SH-SY5Y (cell line): Measurements from ENCODE around the gene SKIC8.

ENCODE experiments used
- GATA2 ChIP-seq: IDR thresholded peaks from 2 replicates; pipeline ENCODE4 v1.6.1; 2011; ENCODE audit warnings: mild to moderate bottlenecking, low read depth, low read length
- GATA3 ChIP-seq: IDR thresholded peaks from 2 replicates; pipeline ENCODE4 v1.6.1; 2011; ENCODE audit warnings: low read depth, mild to moderate bottlenecking, low read length, moderate library complexity

SKIC8 gene

GRCh38 chr15:78327466-78327865 is 28.1 kb upstream of the SKIC8 start:
- TF ChIP-seq GATA3 (no peak), GATA2 (no peak)

DNA sequence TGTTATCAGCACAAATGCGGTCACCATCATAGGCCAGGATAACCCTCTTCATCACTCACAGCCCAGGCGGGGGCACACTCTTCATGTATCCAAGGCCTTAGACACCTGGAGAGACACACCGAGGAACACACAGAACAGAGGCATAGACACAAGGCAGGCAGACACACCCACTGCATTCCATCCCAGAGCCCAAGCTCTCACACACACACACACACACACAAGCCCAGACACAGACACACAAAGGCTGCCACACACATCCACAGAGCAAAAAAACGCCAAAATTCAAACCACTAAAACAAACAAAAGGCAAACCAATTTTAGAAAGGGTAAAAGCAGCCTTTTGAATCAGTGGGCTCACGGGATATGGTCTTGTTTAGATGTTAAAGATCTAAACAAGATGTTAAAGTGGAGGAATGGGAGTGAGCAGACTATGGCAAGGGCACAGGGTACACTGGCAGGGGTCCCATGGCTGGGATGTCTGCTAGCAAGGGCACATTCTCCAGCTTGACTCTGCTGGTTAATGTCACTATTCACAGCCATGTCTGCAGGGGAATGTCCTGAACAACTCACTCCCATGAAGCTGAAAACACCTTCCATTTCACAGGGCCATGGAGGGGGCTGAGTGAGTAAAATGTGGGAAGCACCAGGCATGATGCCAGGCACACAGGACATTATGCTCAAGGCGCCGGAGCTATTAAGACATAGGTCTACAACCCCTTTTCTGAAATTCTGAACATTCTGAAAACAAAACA is 25.9 kb upstream of the SKIC8 start:
- TF ChIP-seq GATA3 (no peak), GATA2 (no peak)

GRCh38 chr15:78324144-78324543 is 24.7 kb upstream of the SKIC8 start:
- no peak for TF ChIP-seq GATA3

GRCh38 chr15:78323693-78324092 is 24.3 kb upstream of the SKIC8 start:
- TF ChIP-seq GATA2 (no peak), GATA3 (no peak)

- no peak for TF ChIP-seq GATA2
- no peak for TF ChIP-seq GATA3
Observed at GRCh38 chr15:78322724-78323521, 23.5 kb upstream of the SKIC8 start.

GRCh38 chr15:78322243-78322642 is 22.8 kb upstream of the SKIC8 start:
- TF ChIP-seq GATA2 (no peak), GATA3 (no peak)

DNA sequence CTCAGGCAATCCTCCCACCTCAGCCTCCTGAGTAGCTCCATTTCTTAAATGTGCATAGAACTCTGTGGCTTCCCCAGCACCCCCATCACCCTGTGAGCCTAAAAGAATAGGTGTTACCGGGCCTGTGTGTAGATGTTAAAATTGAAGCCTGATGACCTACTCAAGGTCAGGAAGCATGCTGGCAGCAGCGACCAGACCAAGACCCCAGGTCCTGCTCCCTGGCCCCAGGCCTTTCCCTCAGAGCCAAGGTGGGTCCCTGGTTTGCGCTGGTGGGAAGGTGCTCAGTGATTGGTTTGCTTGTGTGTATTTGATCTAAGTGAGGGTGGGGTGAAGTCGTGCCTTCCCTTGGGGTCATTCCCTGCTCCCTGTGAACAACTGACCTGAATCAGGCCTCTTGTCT is 22.4 kb upstream of the SKIC8 start:
- TF ChIP-seq GATA3: no peak
- no peak for TF ChIP-seq GATA2

DNA sequence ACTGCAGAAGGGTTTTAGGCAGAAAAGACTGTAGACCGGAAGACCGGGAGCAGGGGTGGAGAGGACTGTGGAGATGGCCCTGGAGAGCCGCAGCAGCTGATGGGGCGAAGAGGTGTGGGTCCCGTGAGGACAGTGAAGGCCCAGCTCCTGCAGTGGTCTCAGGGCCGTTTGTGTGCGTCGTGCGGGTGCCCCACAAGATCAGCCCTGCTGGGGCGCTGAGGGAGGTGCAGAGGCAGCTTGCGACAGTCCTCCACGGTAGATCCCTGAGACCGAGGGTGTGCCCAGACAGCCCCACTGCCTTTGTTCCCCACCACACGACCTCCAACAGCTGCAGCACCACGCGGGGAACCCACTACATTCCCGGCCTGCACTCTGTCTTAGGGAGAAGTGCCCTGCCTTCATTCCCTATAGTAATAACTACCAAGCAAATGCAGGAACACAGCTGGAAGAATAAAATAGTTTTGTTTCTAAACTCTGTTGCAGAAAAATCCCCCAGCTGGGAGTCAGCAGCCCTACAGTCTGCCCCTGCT is 21.7 kb upstream of the SKIC8 start:
- TF ChIP-seq GATA3 (no peak), GATA2 (no peak)

- TF ChIP-seq GATA2 (no peak), GATA3 (no peak)
Observed at GRCh38 chr15:78320183-78320582, 20.8 kb upstream of the SKIC8 start.

GRCh38 chr15:78319588-78319987 is 20.2 kb upstream of the SKIC8 start:
- no peak for TF ChIP-seq GATA3

- no peak for TF ChIP-seq GATA3
- no peak for TF ChIP-seq GATA2
Observed at GRCh38 chr15:78317145-78317836, 17.9 kb upstream of the SKIC8 start.

GRCh38 chr15:78316283-78317083 is 17.1 kb upstream of the SKIC8 start:
- no peak for TF ChIP-seq GATA3
- TF ChIP-seq GATA2: no peak

DNA sequence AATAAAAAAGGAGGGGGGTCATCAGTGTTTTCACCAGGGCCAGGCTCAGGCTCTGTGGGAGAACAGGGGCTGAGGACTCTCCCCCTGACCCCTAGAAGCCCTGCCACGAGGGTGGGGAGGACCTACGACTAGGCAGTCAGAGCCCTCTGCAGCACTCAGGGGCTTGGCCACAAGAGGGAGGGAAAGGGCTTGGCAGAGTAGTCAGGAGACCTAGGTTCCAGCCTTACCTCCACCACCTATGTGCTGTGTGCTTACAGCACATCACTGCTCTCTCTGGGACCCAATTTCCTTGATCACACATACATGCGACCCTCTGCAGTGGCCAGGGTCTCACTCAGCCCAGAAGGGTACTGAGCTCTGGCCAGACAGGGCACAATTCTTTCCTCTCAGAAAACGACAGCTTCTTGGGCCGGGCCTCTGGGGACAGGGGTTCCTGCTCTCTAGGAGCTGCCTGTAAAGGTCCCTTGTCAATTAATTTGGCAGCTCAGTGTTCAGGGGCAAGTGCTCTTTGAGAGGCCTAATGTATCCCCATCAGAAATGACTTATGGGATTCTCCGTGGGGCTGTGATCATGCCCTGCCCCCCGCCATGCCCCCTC is 16.4 kb upstream of the SKIC8 start:
- TF ChIP-seq GATA3: no peak
- no peak for TF ChIP-seq GATA2

DNA sequence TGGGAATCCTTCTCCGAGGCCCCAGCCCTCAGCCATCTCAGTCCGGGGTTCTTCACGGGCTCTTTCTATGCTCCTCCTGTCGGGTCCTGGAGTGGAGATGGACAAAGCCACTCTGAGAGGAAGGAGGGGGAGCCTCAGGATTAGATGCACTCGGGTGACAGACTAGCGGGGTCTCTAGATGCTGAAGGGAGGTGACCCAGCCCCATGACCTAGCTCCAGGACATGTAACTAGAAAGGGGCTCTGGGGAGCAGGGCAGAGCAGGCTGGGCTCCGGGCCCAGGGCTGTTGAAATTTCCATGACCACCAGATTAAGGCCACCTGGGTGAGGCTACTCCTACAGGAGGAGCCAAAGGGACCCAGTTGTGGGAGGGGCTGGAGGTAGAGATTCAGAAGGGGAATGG is 14.8 kb upstream of the SKIC8 start:
- TF ChIP-seq GATA2 (no peak), GATA3 (no peak)
